ENCODE results near the gene TM2D1. TPM values are rescaled to one million over a fixed set of nuclear protein-coding genes. Genes with fewer than 3 reads are reported as not detected.

Gene TM2D1
- total and polyA plus RNA-seq, 7 donors: 15.0 to 88.5 (median 63.7) TPM

DNA sequence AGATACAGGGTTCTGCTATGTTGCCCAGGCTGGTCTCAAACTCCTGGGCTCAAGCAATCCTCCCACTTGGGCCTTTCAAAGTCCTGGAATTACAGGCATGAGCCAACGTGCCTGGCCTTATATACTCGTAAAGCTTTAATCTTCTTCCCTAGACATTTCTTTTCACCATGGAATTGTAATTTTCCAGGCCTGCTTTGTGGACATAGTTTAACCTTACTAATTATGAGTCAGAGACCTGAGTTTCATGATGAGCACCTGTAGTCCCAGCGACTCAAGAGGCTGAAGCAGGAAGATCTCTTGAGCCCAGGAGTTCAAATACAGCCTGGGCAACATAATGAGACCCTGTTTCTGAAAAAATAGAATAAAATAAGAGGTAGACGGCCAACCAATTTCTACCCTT, 29.6 kb upstream of the TM2D1 start:
- TF ChIP-seq EP300 (IDR thresholded peaks at IDR 0.05) (no peak), POLR2AphosphoS5 (IDR thresholded peaks at IDR 0.05) (no peak), POLR2A (IDR thresholded peaks at IDR 0.05) (no peak)
- TF ChIP-seq, protein P1, sequence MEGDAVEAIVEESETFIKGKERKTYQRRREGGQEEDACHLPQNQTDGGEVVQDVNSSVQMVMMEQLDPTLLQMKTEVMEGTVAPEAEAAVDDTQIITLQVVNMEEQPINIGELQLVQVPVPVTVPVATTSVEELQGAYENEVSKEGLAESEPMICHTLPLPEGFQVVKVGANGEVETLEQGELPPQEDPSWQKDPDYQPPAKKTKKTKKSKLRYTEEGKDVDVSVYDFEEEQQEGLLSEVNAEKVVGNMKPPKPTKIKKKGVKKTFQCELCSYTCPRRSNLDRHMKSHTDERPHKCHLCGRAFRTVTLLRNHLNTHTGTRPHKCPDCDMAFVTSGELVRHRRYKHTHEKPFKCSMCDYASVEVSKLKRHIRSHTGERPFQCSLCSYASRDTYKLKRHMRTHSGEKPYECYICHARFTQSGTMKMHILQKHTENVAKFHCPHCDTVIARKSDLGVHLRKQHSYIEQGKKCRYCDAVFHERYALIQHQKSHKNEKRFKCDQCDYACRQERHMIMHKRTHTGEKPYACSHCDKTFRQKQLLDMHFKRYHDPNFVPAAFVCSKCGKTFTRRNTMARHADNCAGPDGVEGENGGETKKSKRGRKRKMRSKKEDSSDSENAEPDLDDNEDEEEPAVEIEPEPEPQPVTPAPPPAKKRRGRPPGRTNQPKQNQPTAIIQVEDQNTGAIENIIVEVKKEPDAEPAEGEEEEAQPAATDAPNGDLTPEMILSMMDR (IDR thresholded peaks at IDR 0.05): no peak
- Histone ChIP-seq H3K4me1 (no peaks in the 10 kb centered on the region), H3K4me3 (no peak overlapping the region), H3K36me3 (no peaks in the 10 kb centered on the region), H3K27me3 (no peaks in the 10 kb centered on the region), H3K9me3 (no peaks in the 10 kb centered on the region), H3K27ac (no peak overlapping the region)
- 81 to 86% methylated on average over 4 of the region's 4 CpGs for WGBS, 2 donors
- DNase-seq: no peak
- intact Hi-C loops (cut with DNase I): no loop called here

DNA sequence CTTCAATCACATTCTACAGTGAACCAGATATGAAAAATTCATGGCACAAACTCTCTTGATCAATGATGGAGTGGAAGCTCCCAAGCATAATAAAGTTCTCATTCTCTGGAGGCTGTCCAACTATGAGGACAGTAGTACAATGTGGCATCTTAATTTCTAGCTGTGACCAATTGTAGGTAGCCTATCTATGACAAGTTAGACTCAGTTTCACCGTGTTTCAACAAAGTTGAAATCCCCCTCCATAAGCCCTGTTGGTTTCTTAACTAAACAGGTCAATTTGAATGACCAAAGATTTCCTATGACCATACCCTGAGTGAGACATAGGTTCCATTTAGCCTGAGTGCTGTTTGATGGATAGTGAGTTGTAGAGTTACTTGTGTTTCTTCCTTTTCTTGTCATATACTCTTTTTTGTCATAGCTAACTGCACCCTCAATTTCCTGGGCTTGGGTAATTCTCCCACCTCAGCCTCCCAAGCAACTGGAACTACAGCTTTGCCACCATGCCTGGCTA, 29.1 kb upstream of the TM2D1 start:
- no peaks in the 10 kb centered on the region for H3K4me1 ChIP-seq
- TF ChIP-seq EP300 (IDR thresholded peaks at IDR 0.05) (no peak), POLR2AphosphoS5 (IDR thresholded peaks at IDR 0.05) (no peak), POLR2A (IDR thresholded peaks at IDR 0.05) (no peak)
- TF ChIP-seq, protein P1 (IDR thresholded peaks at IDR 0.05): no peak
- H3K36me3 ChIP-seq: no peaks in the 10 kb centered on the region
- 86 to 94% methylated on average over 1 of the region's 1 CpG for WGBS, 2 donors
- intact Hi-C loops (cut with DNase I): no loop called here
- no peaks in the 10 kb centered on the region for H3K9me3 ChIP-seq
- H3K27ac ChIP-seq: no peak overlapping the region
- H3K4me3 ChIP-seq: no peak overlapping the region
- no peak for DNase-seq
- no peaks in the 10 kb centered on the region for H3K27me3 ChIP-seq

DNA sequence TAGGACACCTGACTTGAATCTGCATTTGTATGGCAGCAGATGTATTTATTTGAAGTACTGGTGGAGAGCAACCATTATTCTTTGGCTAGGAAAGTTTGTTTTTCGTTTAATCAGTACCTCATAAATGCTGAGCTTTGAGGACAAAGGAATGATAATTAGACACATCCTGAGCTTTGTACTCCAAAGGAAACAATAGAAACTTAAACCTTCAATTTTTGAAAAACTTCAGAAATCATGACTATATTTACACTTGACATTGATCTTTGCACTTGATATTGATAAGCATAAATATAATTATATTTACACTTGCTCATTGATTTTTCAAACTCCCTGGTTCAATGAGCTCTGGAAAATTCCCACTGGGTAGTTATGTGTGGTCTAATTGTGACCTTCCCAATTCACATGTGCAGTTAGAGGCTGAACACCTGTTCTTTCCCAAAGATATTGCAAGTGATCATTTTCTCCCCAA, 28.0 kb upstream of the TM2D1 start:
- Histone ChIP-seq H3K27ac (no peak overlapping the region), H3K4me1 (no peaks in the 10 kb centered on the region), H3K9me3 (no peaks in the 10 kb centered on the region), H3K27me3 (no peaks in the 10 kb centered on the region), H3K4me3 (no peak overlapping the region), H3K36me3 (no peaks in the 10 kb centered on the region)
- TF ChIP-seq POLR2AphosphoS5 (IDR thresholded peaks at IDR 0.05): no peak
- no peak for TF ChIP-seq POLR2A (IDR thresholded peaks at IDR 0.05)
- no peak for DNase-seq
- WGBS, 2 donors: 22 to 73% methylated on average over 1 of the region's 1 CpG
- intact Hi-C loops (cut with DNase I): no loop called here

DNA sequence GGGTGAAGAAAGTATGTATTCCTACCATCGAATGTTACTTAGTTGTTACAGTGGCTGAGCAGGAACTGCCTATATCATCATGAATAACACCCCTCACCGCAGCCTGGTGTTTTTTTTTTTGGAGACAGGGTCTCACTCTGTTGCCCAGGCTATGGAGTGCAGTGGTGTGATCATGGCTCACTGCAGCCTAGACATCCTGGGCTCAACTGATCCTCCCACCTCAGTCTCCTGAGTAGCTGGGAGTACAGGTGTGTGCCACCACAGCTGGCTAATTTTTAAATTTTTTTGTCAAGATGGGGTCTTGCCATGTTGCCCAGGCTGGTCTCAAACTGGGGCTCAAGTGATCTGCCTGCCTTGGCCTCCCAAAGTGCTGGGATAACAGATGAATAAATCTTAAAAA, 24.6 kb upstream of the TM2D1 start:
- intact Hi-C loops (cut with DNase I): loop anchor here (10.0 kb wide), 1 partner anchor 705 kb away; no protein-coding TSS in a partner anchor
- Histone ChIP-seq H3K36me3 (no peaks in the 10 kb centered on the region), H3K4me3 (no peak overlapping the region), H3K9me3 (no peaks in the 10 kb centered on the region), H3K4me1 (peaks cover 0 to 15% (median 13%) of the 10 kb centered on the region in 4 donors), H3K27me3 (no peaks in the 10 kb centered on the region), H3K27ac (no peak overlapping the region)
- no peak for DNase-seq
- WGBS, 2 donors: 96 to 98% methylated on average over 2 of the region's 2 CpGs
- TF ChIP-seq POLR2AphosphoS5 (IDR thresholded peaks at IDR 0.05): no peak
- no peak for TF ChIP-seq EP300 (IDR thresholded peaks at IDR 0.05)
- TF ChIP-seq, protein P1 (IDR thresholded peaks at IDR 0.05): no peak
- TF ChIP-seq POLR2A (IDR thresholded peaks at IDR 0.05): no peak

DNA sequence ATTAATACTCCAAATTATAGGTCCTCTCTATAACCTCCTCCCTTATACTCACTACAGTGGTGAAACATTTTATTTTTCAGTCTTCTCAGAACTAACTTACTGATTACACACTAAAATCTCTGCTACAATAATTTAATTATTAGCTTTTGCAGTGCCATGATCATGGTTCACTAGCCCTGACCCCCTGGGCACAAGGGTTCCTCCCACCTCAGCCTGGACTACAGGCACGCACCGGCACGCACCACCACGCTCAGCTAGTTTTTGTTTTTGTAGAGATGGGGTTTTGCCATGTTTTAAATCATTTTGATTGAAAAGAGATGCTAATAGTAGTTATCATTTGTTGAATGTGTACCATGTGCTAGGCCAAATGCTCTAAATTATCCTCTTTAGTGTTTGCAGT, 23.6 kb upstream of the TM2D1 start:
- Histone ChIP-seq H3K27ac (no peak overlapping the region), H3K27me3 (no peaks in the 10 kb centered on the region), H3K4me3 (no peak overlapping the region), H3K4me1 (peaks cover 0 to 18% (median 15%) of the 10 kb centered on the region in 4 donors), H3K36me3 (no peaks in the 10 kb centered on the region), H3K9me3 (no peaks in the 10 kb centered on the region)
- TF ChIP-seq POLR2A (IDR thresholded peaks at IDR 0.05): no peak
- no peak for TF ChIP-seq EP300 (IDR thresholded peaks at IDR 0.05)
- no peak for TF ChIP-seq POLR2AphosphoS5 (IDR thresholded peaks at IDR 0.05)
- TF ChIP-seq, protein P1 (IDR thresholded peaks at IDR 0.05): no peak
- intact Hi-C loops (cut with DNase I): loop anchor here (10.0 kb wide), 1 partner anchor 704 kb away; no protein-coding TSS in a partner anchor
- DNase-seq: no peak
- WGBS, 2 donors: 97 to 99% methylated on average over 4 of the region's 4 CpGs
